Gastroesophageal sphincter (tissue), 3 donors: ENCODE data around the gene FAM171A1.
A peak's percentile ranks its signal among the peaks of the same experiment; 100 is the strongest.

Experiments
- EP300 ChIP-seq: sonication (generic); formaldehyde crosslinking; IDR thresholded peaks from one replicate; pipeline ENCODE4 v1.6.1; 2017; ENCODE audit warnings: antibody characterized with exemption, mild to moderate bottlenecking
- POLR2A ChIP-seq, 2 donors: fragments of 450-650 bp; IDR thresholded peaks; one replicate each; pipeline ENCODE4 v1.6.1; 2017; ENCODE audit warnings: antibody characterized with exemption in 2 of 2, mild to moderate bottlenecking in 2 of 2, moderate library complexity in 1 of 2
- POLR2AphosphoS5 ChIP-seq: sonication (generic); formaldehyde crosslinking; IDR thresholded peaks from one replicate; pipeline ENCODE4 v1.6.1; 2017; ENCODE audit warnings: antibody characterized with exemption
- TF ChIP-seq, protein P1 (sequence below), 4 experiments: fragments of 200-600 bp in 2 of 4; fragments of 450-650 bp in 2 of 4; sonication (generic) in 1 of 4; IDR thresholded peaks; one replicate each; pipeline ENCODE4 v1.5.1; 2017 to 2019; ENCODE audit warnings: antibody characterized with exemption in 4 of 4, mild to moderate bottlenecking in 2 of 4, moderate library complexity in 2 of 4

GRCh38 chr10:15167411-15168290 is 203.4 kb downstream of the FAM171A1 start:
- TF ChIP-seq, protein P1, sequence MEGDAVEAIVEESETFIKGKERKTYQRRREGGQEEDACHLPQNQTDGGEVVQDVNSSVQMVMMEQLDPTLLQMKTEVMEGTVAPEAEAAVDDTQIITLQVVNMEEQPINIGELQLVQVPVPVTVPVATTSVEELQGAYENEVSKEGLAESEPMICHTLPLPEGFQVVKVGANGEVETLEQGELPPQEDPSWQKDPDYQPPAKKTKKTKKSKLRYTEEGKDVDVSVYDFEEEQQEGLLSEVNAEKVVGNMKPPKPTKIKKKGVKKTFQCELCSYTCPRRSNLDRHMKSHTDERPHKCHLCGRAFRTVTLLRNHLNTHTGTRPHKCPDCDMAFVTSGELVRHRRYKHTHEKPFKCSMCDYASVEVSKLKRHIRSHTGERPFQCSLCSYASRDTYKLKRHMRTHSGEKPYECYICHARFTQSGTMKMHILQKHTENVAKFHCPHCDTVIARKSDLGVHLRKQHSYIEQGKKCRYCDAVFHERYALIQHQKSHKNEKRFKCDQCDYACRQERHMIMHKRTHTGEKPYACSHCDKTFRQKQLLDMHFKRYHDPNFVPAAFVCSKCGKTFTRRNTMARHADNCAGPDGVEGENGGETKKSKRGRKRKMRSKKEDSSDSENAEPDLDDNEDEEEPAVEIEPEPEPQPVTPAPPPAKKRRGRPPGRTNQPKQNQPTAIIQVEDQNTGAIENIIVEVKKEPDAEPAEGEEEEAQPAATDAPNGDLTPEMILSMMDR (IDR thresholded peaks at IDR 0.05): peak in 3 of 4 experiments; percentile 43 to 55 (median 50)
- TF ChIP-seq POLR2A (IDR thresholded peaks at IDR 0.05) (no peak), POLR2AphosphoS5 (no peak), EP300 (no peak)
